K562 (cell line): Measurements from ENCODE around the gene TMEM144. TPM values are rescaled to one million over a fixed set of nuclear protein-coding genes. Genes with fewer than 3 reads are reported as not detected.

ENCODE experiments used
- ATAC-seq: fragments of 200-7000 bp; cut with Tn5 transposase; 3 replicates; pipeline ENCODE4 v1.9.1; 2020; ENCODE audit warnings: moderate library complexity
- BruUV-seq: library from RNA; stranded (reverse); fragments of 400-500 nt; replicated peaks from 2 replicates; lab custom pipeline; 2021; lab: Mats Ljungman, UMichigan
- CTCF ChIA-PET: fragments of 300-600 bp; formaldehyde crosslinking; extraction: SDS; loops from one replicate; lab custom pipeline; 2021; ENCODE audit warnings: low intra/inter-chr PET ratio; lab: Yijun Ruan, JAX
- POLR2A ChIA-PET: fragments of 300-600, 350-650 bp; sonication (Branson Sonifier 250); formaldehyde crosslinking; extraction: SDS; loops from one replicate; lab custom pipeline; 2021; ENCODE audit warnings: antibody characterized with exemption, inconsistent platforms; lab: Yijun Ruan, JAX
- DNase-seq, 4 experiments: peaks; one replicate each; pipeline versions ENCODE4 v3.0.0 to v3.0.0-alpha.2; 2011 to 2018; ENCODE audit warnings: low spot score in 3 of 4, mixed read lengths in 3 of 4; ENCODE audit errors: extremely low read depth in 1 of 4
- FAIRE-seq: peaks from 2 replicates; lab custom pipeline; 2011; peaks lifted over from hg19 to GRCh38; lab: Jason Lieb, UNC
- H2AFZ ChIP-seq: 2 replicates; pipeline ENCODE4 v1.6.0; 2011; ENCODE audit warnings: low read depth, low read length, control low read depth, inconsistent platforms
- H3K27ac ChIP-seq: fragments of 200-600 bp; 3 replicates; pipeline ENCODE4 v1.8.0; 2011; ENCODE audit warnings: low read depth, mild to moderate bottlenecking, control low read depth, inconsistent platforms, low read length, moderate library complexity, mixed read lengths; ENCODE audit errors: extremely low read depth
- H3K27me3 ChIP-seq, 2 experiments: fragments of 300-600 bp in 1 of 2; 2 replicates in 1 of 2; 3 replicates in 1 of 2; pipeline versions ENCODE4 v1.6.0 to v1.8.0; 2011; ENCODE audit warnings: inconsistent platforms in 2 of 2, low read length in 2 of 2, mild to moderate bottlenecking in 1 of 2, mixed read lengths in 1 of 2, moderate library complexity in 1 of 2; ENCODE audit not compliant: control insufficient read depth in 2 of 2, insufficient read depth in 2 of 2
- H3K36me3 ChIP-seq: fragments of 300-600 bp; 3 replicates; pipeline ENCODE4 v1.8.0; 2011; ENCODE audit warnings: mild to moderate bottlenecking, low read length, inconsistent platforms; ENCODE audit not compliant: control insufficient read depth, insufficient read depth
- H3K4me1 ChIP-seq, 2 experiments: fragments of 200-600 bp in 1 of 2; replicated peaks in 1 of 2; 2 replicates in 1 of 2; 3 replicates in 1 of 2; pipeline versions ENCODE4 v1.5.1 to v1.8.0; 2011; ENCODE audit warnings: inconsistent platforms in 2 of 2, low read length in 2 of 2, mild to moderate bottlenecking in 1 of 2, mixed read lengths in 1 of 2, moderate library complexity in 1 of 2; ENCODE audit not compliant: control insufficient read depth in 2 of 2, insufficient read depth in 2 of 2
- H3K4me2 ChIP-seq: 2 replicates; pipeline ENCODE4 v1.6.1; 2011; ENCODE audit warnings: low read length, control low read depth, inconsistent platforms, mixed read lengths; ENCODE audit not compliant: insufficient read depth
- H3K4me3 ChIP-seq: fragments of 200-600 bp; sonication (generic), shearing (Covaris generic); 2 replicates; pipeline ENCODE4 v1.5.1; 2016; ENCODE audit warnings: control low read depth, inconsistent platforms
- H3K79me2 ChIP-seq: fragments of 200-600 bp; 3 replicates; pipeline ENCODE4 v1.8.0; 2011; ENCODE audit warnings: low read length, inconsistent platforms; ENCODE audit not compliant: control insufficient read depth, insufficient read depth
- H3K9ac ChIP-seq, 2 experiments: 2 replicates each; pipeline versions ENCODE4 v1.6.0 to v1.6.1; 2011; ENCODE audit warnings: low read depth in 2 of 2, low read length in 2 of 2, control low read depth in 1 of 2, inconsistent platforms in 1 of 2, mild to moderate bottlenecking in 1 of 2, mixed read lengths in 1 of 2; ENCODE audit not compliant: insufficient read depth in 1 of 2
- H3K9me1 ChIP-seq: one replicate; pipeline ENCODE4 v1.6.0; 2011; ENCODE audit warnings: inconsistent platforms, mild to moderate bottlenecking, low read length, moderate library complexity; ENCODE audit not compliant: control insufficient read depth, insufficient read depth
- H3K9me3 ChIP-seq: replicated peaks from 2 replicates; pipeline ENCODE4 v1.5.1; 2011; ENCODE audit warnings: low read depth, low read length, inconsistent platforms; ENCODE audit not compliant: control insufficient read depth, insufficient read depth
- H4K20me1 ChIP-seq: replicated peaks from 2 replicates; pipeline ENCODE4 v1.6.1; 2011; ENCODE audit warnings: low read length, inconsistent platforms, mixed read lengths; ENCODE audit not compliant: control insufficient read depth, insufficient read depth
- CBX1 ChIP-seq: sonication (generic); IDR thresholded peaks from 2 replicates; pipeline ENCODE4 v1.6.1; 2016; ENCODE audit warnings: antibody characterized with exemption, low read depth, mild to moderate bottlenecking
- CHAMP1 ChIP-seq: fragments of 450-650 bp; IDR thresholded peaks from 2 replicates; pipeline ENCODE4 v1.6.1; 2016; ENCODE audit warnings: mild to moderate bottlenecking
- CHCHD3 ChIP-seq: fragments of 250-450 bp; sonication (Bioruptor Pico); IDR thresholded peaks from 2 replicates; pipeline ENCODE4 v2.1.2; 2022; ENCODE audit warnings: mild to moderate bottlenecking
- CLOCK ChIP-seq: fragments of 250-450 bp; sonication (Bioruptor Pico); IDR thresholded peaks from 2 replicates; pipeline ENCODE4 v1.4.0; 2020; ENCODE audit warnings: mild to moderate bottlenecking, moderate library complexity, borderline replicate concordance
- E2F6 ChIP-seq, 2 experiments: IDR thresholded peaks; 2 replicates each; pipeline ENCODE4 v1.6.1; 2011; ENCODE audit warnings: borderline replicate concordance in 1 of 2, control low read depth in 1 of 2, low read depth in 1 of 2, low read length in 1 of 2, mild to moderate bottlenecking in 1 of 2, mixed read lengths in 1 of 2, moderate library complexity in 1 of 2; ENCODE audit not compliant: insufficient read depth in 1 of 2, insufficient read length in 1 of 2, poor library complexity in 1 of 2, severe bottlenecking in 1 of 2; ENCODE audit errors: extremely low read depth in 1 of 2
- ETS1 ChIP-seq: conservative IDR thresholded peaks from 2 replicates; pipeline ENCODE4 v1.6.1; 2011; ENCODE audit warnings: low read depth, mild to moderate bottlenecking, low read length; ENCODE audit not compliant: control insufficient read depth
- GABPA ChIP-seq: fragments of 200-800 bp; sonication (Bioruptor generic); conservative IDR thresholded peaks from 2 replicates; pipeline ENCODE4 v1.6.1; 2016; ENCODE audit warnings: low read depth, missing genetic modification characterization, missing compliant biosample characterization
- MCM3 ChIP-seq: fragments of 450-650 bp; IDR thresholded peaks from 2 replicates; pipeline ENCODE4 v1.6.1; 2016
- POU5F1 ChIP-seq: fragments of 150-350 bp; IDR thresholded peaks from 2 replicates; pipeline ENCODE4 v1.6.1; 2014; ENCODE audit warnings: borderline replicate concordance, low read length, low read depth, mild to moderate bottlenecking; ENCODE audit not compliant: partially characterized antibody
- RFX7 ChIP-seq: fragments of 250-450 bp; sonication (Bioruptor Pico); IDR thresholded peaks from 2 replicates; pipeline ENCODE4 v1.5.1; 2021; ENCODE audit warnings: mild to moderate bottlenecking
- SMAD3 ChIP-seq: fragments of 450-650 bp; formaldehyde crosslinking; conservative IDR thresholded peaks from 2 replicates; pipeline ENCODE4 v1.4.0; 2020; ENCODE audit warnings: mild to moderate bottlenecking
- STAT5A ChIP-seq: IDR thresholded peaks from 2 replicates; pipeline ENCODE4 v1.6.1; 2012; ENCODE audit warnings: low read length, inconsistent platforms, borderline replicate concordance
- TBP ChIP-seq: optimal IDR thresholded peaks from 2 replicates; pipeline ENCODE3; 2011; ENCODE audit warnings: low read depth, low read length, improper control_type of control experiment
- TCF3 ChIP-seq: sonication (generic); formaldehyde crosslinking; IDR thresholded peaks from 2 replicates; pipeline ENCODE4 v1.4.0; 2020; ENCODE audit warnings: mild to moderate bottlenecking, missing genetic modification reagents
- ZNF644 ChIP-seq: fragments of 200-800 bp; sonication (Bioruptor generic); IDR thresholded peaks from 2 replicates; pipeline ENCODE4 v1.6.1; 2016; ENCODE audit warnings: low read depth, missing genetic modification characterization, missing compliant biosample characterization
- WGBS: fragments of 100-300 bp; shearing (Covaris generic); methylation state at CpG from one replicate; pipeline ENCODE4 v1.1.6; 2016; ENCODE audit warnings: low coverage, mixed read lengths; ENCODE audit not compliant: insufficient coverage; ENCODE audit errors: missing lambda C conversion rate; 5-methylcytosine and 5-hydroxymethylcytosine counted together
- in situ Hi-C: fragments of 300-500 bp; cut with MboI; formaldehyde crosslinking; loops from 4 replicates; pipeline ENCODE4 v1.15.0; 2018; ENCODE audit warnings: inconsistent platforms, mixed read lengths
- intact Hi-C: fragments of 100-400 bp; cut with micrococcal nuclease; formaldehyde crosslinking; loops from 2 replicates; pipeline ENCODE4 v1.14.2; 2022
- polyA plus RNA-seq, 8 experiments: library from polyadenylated mRNA; depleted of rRNA in 4 of 8; stranded (reverse) in 5 of 8; unstranded in 3 of 8; fragments of >200 nt; fragmentation: Nextera tagmentation in 2 of 8; fragmentation: Illumina TruSeq in 1 of 8; extraction: Ambion mirVana in 2 of 8; extraction: Trizol in 1 of 8; gene quantifications; 2 replicates each; pipeline versions ENCODE4 v1.2.1 to v1.2.3, GENCODE V29; 2011 to 2014; ENCODE audit warnings: inconsistent platforms in 1 of 8, missing spikeins in 1 of 8
- total RNA-seq, 7 experiments: library from RNA; depleted of rRNA in 6 of 7; stranded (reverse); fragments of >200 nt in 6 of 7; fragmentation: Illumina TruSeq in 2 of 7; extraction: Trizol in 2 of 7; gene quantifications; 2 replicates each; pipeline versions ENCODE4 v1.2.1 to v1.2.3, GENCODE V29; 2011 to 2021; ENCODE audit warnings: low replicate concordance in 1 of 7

The TMEM144 gene
- total and polyA plus RNA-seq, 9 of the 15 experiments (the other 6 are each of a cell fraction or from before 2014, with no cell fraction given), result 4.0 to 12.0 (median 6.1) TPM

GRCh38 chr4:158254292-158254691 is 44.0 kb downstream of the TMEM144 start:
- H3K4me3 ChIP-seq, result no peak overlapping the region
- H3K79me2 ChIP-seq, result no peaks in the 10 kb centered on the region
- ATAC-seq (no peak), FAIRE-seq (no peak), DNase-seq (no peak)
- TF ChIP-seq STAT5A (no peak), E2F6 (IDR thresholded peaks at IDR 0.05; ENCODE audit: borderline replicate concordance in 1 of 2, extremely low read depth in 1 of 2, insufficient read depth in 1 of 2, insufficient read length in 1 of 2, low read depth in 1 of 2, low read length in 1 of 2, poor library complexity in 1 of 2, severe bottlenecking in 1 of 2) (no peak), RFX7 (CRISPR knock-in tag) (no peak), ZNF644 (tag) (no peak), ETS1 (no peak), TCF3 (CRISPR knock-in tag) (no peak), GABPA (tag) (no peak), CBX1 (no peak), POU5F1 (no peak), CLOCK (CRISPR knock-in tag) (no peak), CHAMP1 (no peak), SMAD3 (CRISPR knock-in tag) (no peak), MCM3 (no peak), TBP (no peak), CHCHD3 (no peak)
- no peak overlapping the region for H3K9ac ChIP-seq
- no peaks in the 10 kb centered on the region for H3K9me3 ChIP-seq
- no peaks in the 10 kb centered on the region for H3K9me1 ChIP-seq
- no peak overlapping the region for H3K27ac ChIP-seq
- H4K20me1 ChIP-seq, result no peaks in the 10 kb centered on the region
- H3K36me3 ChIP-seq, result no peaks in the 10 kb centered on the region
- 94% methylated on average over 2 of the region's 2 CpGs for WGBS
- no peak overlapping the region for H2AFZ ChIP-seq
- no TSS peak for BruUV-seq
- CTCF ChIA-PET, result interaction anchor here (1.4 to 1.8 kb wide), 2 partner anchors 59 to 1193 kb away, joined by 3 to 7 read pairs; no protein-coding TSS in a partner anchor
- H3K4me1 ChIP-seq, result no peaks in the 10 kb centered on the region; a peak in 1 of 5 replicates
- POLR2A ChIA-PET, result no interaction called here
- no peaks in the 10 kb centered on the region for H3K27me3 ChIP-seq
- in situ Hi-C loops, result loop anchor here (5.0 to 25.0 kb wide), 3 partner anchors 62 to 1183 kb away; no protein-coding TSS in a partner anchor
- no peak overlapping the region for H3K4me2 ChIP-seq
- intact Hi-C loops, result no loop called here
